Gastrocnemius medialis (tissue), 4 donors: ENCODE data around the gene CLNK. TPM values are rescaled to one million over a fixed set of nuclear protein-coding genes. Genes with fewer than 3 reads are reported as not detected.

Source experiments
- ATAC-seq, 2 donors: fragments of 150-250 bp; one replicate each; pipeline ENCODE4 v1.9.1; 2016
- DNase-seq, 2 donors: peaks; one replicate each; pipeline ENCODE4 v3.0.0-alpha.2; 2019
- H3K27ac ChIP-seq, 4 donors: fragments of 200-600 bp; sonication (generic); 1 replicate in 1 of 4; 2 replicates in 3 of 4; pipeline ENCODE4 v1.5.1; 2016 to 2018; ENCODE audit warnings: mild to moderate bottlenecking in 2 of 4, moderate library complexity in 1 of 4
- H3K27me3 ChIP-seq, 3 donors: fragments of 200-600 bp; sonication (generic) in 2 of 3; 1 replicate in 1 of 3; 2 replicates in 2 of 3; pipeline versions ENCODE4 v1.5.1 to v1.6.0; 2016 to 2019; ENCODE audit warnings: mild to moderate bottlenecking in 1 of 3, moderate library complexity in 1 of 3
- H3K36me3 ChIP-seq, 2 donors: fragments of 200-600 bp; sonication (generic) in 1 of 2; one replicate each; pipeline ENCODE4 v1.5.1; 2017 to 2018
- H3K4me1 ChIP-seq, 2 donors: fragments of 200-600 bp; sonication (generic) in 1 of 2; one replicate each; pipeline ENCODE4 v1.5.1; 2016 to 2017; ENCODE audit warnings: mild to moderate bottlenecking in 2 of 2
- H3K4me3 ChIP-seq, 4 donors: fragments of 200-600 bp; sonication (generic) in 3 of 4; 1 replicate in 1 of 4; 2 replicates in 3 of 4; pipeline ENCODE4 v1.5.1; 2016 to 2019; ENCODE audit warnings: mild to moderate bottlenecking in 2 of 4
- H3K9me3 ChIP-seq, 3 donors: fragments of 200-600 bp; sonication (generic) in 2 of 3; 1 replicate in 1 of 3; 2 replicates in 2 of 3; pipeline ENCODE4 v1.5.1; 2016 to 2019
- CTCF ChIP-seq, 5 experiments: fragments of 450-650 bp in 3 of 5; fragments of 200-600 bp in 2 of 5; sonication (generic) in 2 of 5; IDR thresholded peaks in 4 of 5; conservative IDR thresholded peaks in 1 of 5; 1 replicate in 4 of 5; 2 replicates in 1 of 5; pipeline ENCODE4 v1.5.1; 2016 to 2019; ENCODE audit warnings: antibody characterized with exemption in 5 of 5, mild to moderate bottlenecking in 3 of 5, moderate library complexity in 3 of 5
- POLR2A ChIP-seq, 2 donors: fragments of 450-650 bp; IDR thresholded peaks; one replicate each; pipeline ENCODE4 v1.6.1; 2017; ENCODE audit warnings: antibody characterized with exemption in 2 of 2, mild to moderate bottlenecking in 2 of 2, moderate library complexity in 2 of 2
- in situ Hi-C, 4 donors: fragments of 200-750 bp; cut with MboI; loops; one replicate each; pipeline versions ENCODE4 v1.15.0 to v1.8.0; 2017; ENCODE audit warnings: low sequenced_read_pairs in 4 of 4
- intact Hi-C: fragments of 100-400 bp; cut with DNase I; formaldehyde crosslinking; loops from one replicate; pipeline ENCODE4 v1.15.1; 2023; ENCODE audit warnings: low total_unique reads
- total RNA-seq, 4 donors: library from RNA; depleted of rRNA; stranded (reverse); fragments of >200 nt; gene quantifications; one replicate each; pipeline versions ENCODE4 v1.1.0 to v1.2.3, GENCODE V29; 2016

Gene CLNK
- total RNA-seq, 4 donors from 2014 or later, result not detected

GRCh38 chr4:10455133-10455532 lies 229.4 kb downstream of the CLNK start:
- in situ Hi-C loops, result no loop called here
- DNase-seq, result no peak
- Histone ChIP-seq H3K36me3 (peaks cover 0 to 31% of the 10 kb centered on the region in 2 donors), H3K9me3 (no peaks in the 10 kb centered on the region), H3K4me3 (no peak overlapping the region), H3K27me3 (peaks cover 0 to 5% (median 0%) of the 10 kb centered on the region in 3 donors), H3K4me1 (no peaks in the 10 kb centered on the region), H3K27ac (no peak overlapping the region)
- ATAC-seq, result no peak
- intact Hi-C loops, result no loop called here
- TF ChIP-seq CTCF (IDR thresholded peaks at IDR 0.05 in 4 of 5, conservative IDR thresholded peaks at IDR 0.05 in 1 of 5) (no peak), POLR2A (IDR thresholded peaks at IDR 0.05) (no peak)

- Histone ChIP-seq H3K9me3 (no peaks in the 10 kb centered on the region), H3K36me3 (peaks cover 0 to 35% of the 10 kb centered on the region in 2 donors), H3K4me3 (no peak overlapping the region), H3K27ac (no peak overlapping the region), H3K27me3 (peaks cover 0 to 5% (median 0%) of the 10 kb centered on the region in 3 donors), H3K4me1 (no peaks in the 10 kb centered on the region)
- TF ChIP-seq CTCF (IDR thresholded peaks at IDR 0.05 in 4 of 5, conservative IDR thresholded peaks at IDR 0.05 in 1 of 5) (no peak), POLR2A (IDR thresholded peaks at IDR 0.05) (no peak)
- in situ Hi-C loops, result no loop called here
- DNase-seq (no peak), ATAC-seq (no peak)
- intact Hi-C loops, result no loop called here
Measured at GRCh38 chr4:10454726-10455125, 229.8 kb downstream of the CLNK start.

GRCh38 chr4:10454121-10454520 lies 230.4 kb downstream of the CLNK start:
- ATAC-seq (no peak), DNase-seq (no peak)
- Histone ChIP-seq H3K4me1 (no peaks in the 10 kb centered on the region), H3K36me3 (peaks cover 0 to 35% of the 10 kb centered on the region in 2 donors), H3K27me3 (no peaks in the 10 kb centered on the region), H3K9me3 (no peaks in the 10 kb centered on the region), H3K27ac (no peak overlapping the region), H3K4me3 (no peak overlapping the region)
- intact Hi-C loops (no loop called here), in situ Hi-C loops (no loop called here)
- TF ChIP-seq CTCF (IDR thresholded peaks at IDR 0.05 in 4 of 5, conservative IDR thresholded peaks at IDR 0.05 in 1 of 5) (no peak), POLR2A (IDR thresholded peaks at IDR 0.05) (no peak)

GRCh38 chr4:10448991-10449390 lies 235.6 kb downstream of the CLNK start:
- H3K4me3 ChIP-seq, result no peak overlapping the region
- DNase-seq, result no peak
- no peak overlapping the region for H3K27ac ChIP-seq
- TF ChIP-seq CTCF (IDR thresholded peaks at IDR 0.05 in 4 of 5, conservative IDR thresholded peaks at IDR 0.05 in 1 of 5), result no peak
- TF ChIP-seq POLR2A (IDR thresholded peaks at IDR 0.05), result no peak
- no peaks in the 10 kb centered on the region for H3K4me1 ChIP-seq
- in situ Hi-C loops, result no loop called here
- no peaks in the 10 kb centered on the region for H3K9me3 ChIP-seq
- ATAC-seq, result no peak
- peaks cover 0 to 53% of the 10 kb centered on the region in 2 donors for H3K36me3 ChIP-seq
- no peaks in the 10 kb centered on the region for H3K27me3 ChIP-seq
- intact Hi-C loops, result no loop called here

- no peak overlapping the region for H3K27ac ChIP-seq
- ATAC-seq, result no peak
- intact Hi-C loops, result no loop called here
- no peak overlapping the region for H3K4me3 ChIP-seq
- H3K9me3 ChIP-seq, result no peaks in the 10 kb centered on the region
- H3K27me3 ChIP-seq, result no peaks in the 10 kb centered on the region
- no peak for DNase-seq
- H3K36me3 ChIP-seq, result peaks cover 0 to 25% of the 10 kb centered on the region in 2 donors
- no peak for TF ChIP-seq POLR2A (IDR thresholded peaks at IDR 0.05)
- in situ Hi-C loops, result no loop called here
- H3K4me1 ChIP-seq, result no peaks in the 10 kb centered on the region
Measured at GRCh38 chr4:10442976-10443375, 241.6 kb downstream of the CLNK start.
